ENCODE results near the gene MAP1LC3B2. TPM values are rescaled to one million over a fixed set of nuclear protein-coding genes. Genes with fewer than 3 reads are reported as not detected.
A peak's percentile ranks its signal among the peaks of the same experiment; 100 is the strongest.

Gene MAP1LC3B2
- total RNA-seq, 1 donor from 2014 or later: 4.1 TPM

GRCh38 chr12:116532986-116533342 is 26.2 kb upstream of the MAP1LC3B2 start:
- Mint-ChIP-seq H3K27ac (ENCODE audit: unreplicated experiment) (peak overlapping the region; percentile 94), H3K27me3 (ENCODE audit: low read depth) (no peaks in the 10 kb centered on the region), H3K9me3 (ENCODE audit: low read depth) (no peaks in the 10 kb centered on the region), H3K4me1 (ENCODE audit: low read depth) (peaks cover 46% of the 10 kb centered on the region), H3K36me3 (ENCODE audit: low read depth) (no peaks in the 10 kb centered on the region), H3K4me3 (ENCODE audit: unreplicated experiment) (peak overlapping the region; percentile 85)
- TF ChIP-seq CTCF (IDR thresholded peaks at IDR 0.05): no peak
- no peak for DNase-seq (ENCODE audit: low spot score)

- peaks cover 40% of the 10 kb centered on the region for H3K4me1 Mint-ChIP-seq (ENCODE audit: low read depth)
- no peak for DNase-seq (ENCODE audit: low spot score)
- peak overlapping the region; percentile 94 for H3K27ac Mint-ChIP-seq (ENCODE audit: unreplicated experiment)
- no peaks in the 10 kb centered on the region for H3K36me3 Mint-ChIP-seq (ENCODE audit: low read depth)
- no peaks in the 10 kb centered on the region for H3K9me3 Mint-ChIP-seq (ENCODE audit: low read depth)
- peak overlapping the region; percentile 85 for H3K4me3 Mint-ChIP-seq (ENCODE audit: unreplicated experiment)
- TF ChIP-seq CTCF (IDR thresholded peaks at IDR 0.05): peak; percentile 15
- no peaks in the 10 kb centered on the region for H3K27me3 Mint-ChIP-seq (ENCODE audit: low read depth)
Observed at GRCh38 chr12:116533343-116534251, 25.6 kb upstream of the MAP1LC3B2 start.

- H3K36me3 Mint-ChIP-seq (ENCODE audit: low read depth): no peaks in the 10 kb centered on the region
- no peak for DNase-seq (ENCODE audit: low spot score)
- peak overlapping the region; percentile 85 for H3K4me3 Mint-ChIP-seq (ENCODE audit: unreplicated experiment)
- no peaks in the 10 kb centered on the region for H3K9me3 Mint-ChIP-seq (ENCODE audit: low read depth)
- H3K4me1 Mint-ChIP-seq (ENCODE audit: low read depth): peaks cover 44% of the 10 kb centered on the region
- peak overlapping the region; percentile 88 for H3K27ac Mint-ChIP-seq (ENCODE audit: unreplicated experiment)
- no peak for TF ChIP-seq CTCF (IDR thresholded peaks at IDR 0.05)
- H3K27me3 Mint-ChIP-seq (ENCODE audit: low read depth): no peaks in the 10 kb centered on the region
Observed at GRCh38 chr12:116534311-116535121, 24.7 kb upstream of the MAP1LC3B2 start.

- peak overlapping the region; percentile 54 for H3K27ac Mint-ChIP-seq (ENCODE audit: unreplicated experiment)
- no peaks in the 10 kb centered on the region for H3K27me3 Mint-ChIP-seq (ENCODE audit: low read depth)
- peaks cover 51% of the 10 kb centered on the region for H3K4me1 Mint-ChIP-seq (ENCODE audit: low read depth)
- peak overlapping the region; percentile 85 for H3K4me3 Mint-ChIP-seq (ENCODE audit: unreplicated experiment)
- no peak for DNase-seq (ENCODE audit: low spot score)
- no peaks in the 10 kb centered on the region for H3K36me3 Mint-ChIP-seq (ENCODE audit: low read depth)
- TF ChIP-seq CTCF (IDR thresholded peaks at IDR 0.05): no peak
- no peaks in the 10 kb centered on the region for H3K9me3 Mint-ChIP-seq (ENCODE audit: low read depth)
Observed at GRCh38 chr12:116535241-116535640, 23.9 kb upstream of the MAP1LC3B2 start.
